SK-N-MC (cell line): ENCODE data around the gene SAMSN1.

Experiments
- DNase-seq: peaks from one replicate; pipeline ENCODE4 v3.0.0-alpha.2; 2011; ENCODE audit warnings: low read depth, low spot score
- H3K27ac ChIP-seq: fragments of 200-600 bp; sonication (generic); 2 replicates; pipeline ENCODE4 v1.5.1; 2016; ENCODE audit warnings: mixed run types
- H3K36me3 ChIP-seq: fragments of 200-600 bp; sonication (generic); 2 replicates; pipeline ENCODE4 v1.6.1; 2017; ENCODE audit warnings: antibody characterized with exemption, low read length, mixed read lengths; ENCODE audit not compliant: insufficient read depth
- H3K4me3 ChIP-seq: fragments of 200-600 bp; sonication (generic); 2 replicates; pipeline ENCODE4 v1.5.1; 2016
- H3K9ac ChIP-seq: fragments of 200-600 bp; sonication (generic); 2 replicates; pipeline ENCODE4 v1.8.0; 2017; ENCODE audit warnings: mixed run types, mixed read lengths; ENCODE audit not compliant: insufficient read length
- H3K9me3 ChIP-seq: fragments of 200-600 bp; sonication (generic); 2 replicates; pipeline ENCODE4 v1.6.1; 2017; ENCODE audit warnings: low read depth, mild to moderate bottlenecking, antibody characterized with exemption, low read length, moderate library complexity, mixed read lengths
- EZH2 ChIP-seq: fragments of 200-600 bp; sonication (generic); IDR thresholded peaks from one replicate; pipeline ENCODE4 v1.6.1; 2017; ENCODE audit warnings: antibody characterized with exemption
- FOXP2 ChIP-seq: optimal IDR thresholded peaks from 2 replicates; pipeline ENCODE3; 2011; ENCODE audit warnings: mild to moderate bottlenecking, moderate library complexity; ENCODE audit not compliant: insufficient read depth; ENCODE audit errors: extremely low read length, control extremely low read depth
- POLR2AphosphoS5 ChIP-seq: IDR thresholded peaks from 2 replicates; pipeline ENCODE4 v1.6.1; 2012; ENCODE audit warnings: mild to moderate bottlenecking, low read depth, low read length, borderline replicate concordance

Gene SAMSN1

DNA sequence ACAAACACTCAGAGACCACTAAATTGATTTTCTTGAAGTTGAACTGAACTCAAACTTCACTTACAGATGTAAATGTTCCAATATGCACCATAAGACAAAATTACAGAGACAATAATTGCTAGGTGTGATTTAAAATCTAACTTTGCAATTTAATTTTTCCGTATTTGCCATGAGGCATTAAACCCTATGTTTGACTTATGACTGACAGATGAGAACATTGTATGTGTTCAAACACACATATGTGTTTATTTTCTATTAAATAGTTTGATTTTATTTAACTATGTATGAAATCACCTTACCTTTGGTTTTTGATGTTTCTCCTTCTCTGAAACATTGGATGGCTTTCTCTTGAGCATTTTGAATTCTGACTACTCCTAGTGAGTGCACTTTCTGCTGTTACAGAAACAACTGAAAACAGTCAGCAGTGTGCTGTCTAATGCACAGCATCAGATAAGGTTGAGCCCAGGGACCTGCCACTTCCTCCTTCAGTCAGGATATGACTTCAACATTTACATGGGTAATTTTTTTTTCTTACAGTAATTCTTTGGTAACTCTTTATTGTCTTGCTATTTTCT is at the start of gene SAMSN1:
TSS of gene SAMSN1 (minus strand) at position 410 of the 575 bp plus-strand sequence. CDS start at position 356, 54 bp downstream.
- no peak within 1 kb of the TSS for H3K9ac ChIP-seq
- no peak within 1 kb of the TSS for H3K4me3 ChIP-seq
- TF ChIP-seq EZH2 (no peak), FOXP2 (no peak), POLR2AphosphoS5 (no peak)
- H3K9me3 ChIP-seq = no peaks in the 10 kb centered on the region
- H3K27ac ChIP-seq = no peak within 1 kb of the TSS
- DNase-seq = no peak
- H3K36me3 ChIP-seq = no peaks in the 10 kb centered on the region

- Histone ChIP-seq H3K27ac (no peak overlapping the region), H3K9me3 (no peaks in the 10 kb centered on the region), H3K9ac (no peak overlapping the region), H3K4me3 (no peak overlapping the region), H3K36me3 (no peaks in the 10 kb centered on the region)
- no peak for DNase-seq
- TF ChIP-seq FOXP2 = no peak
- no peak for TF ChIP-seq EZH2
- no peak for TF ChIP-seq POLR2AphosphoS5
Observed at GRCh38 chr21:14595449-14595848, 49.3 kb upstream of the SAMSN1 start.

GRCh38 chr21:14594967-14595366 is 48.9 kb upstream of the SAMSN1 start:
- Histone ChIP-seq H3K9ac (no peak overlapping the region), H3K4me3 (no peak overlapping the region), H3K36me3 (no peaks in the 10 kb centered on the region), H3K9me3 (no peaks in the 10 kb centered on the region), H3K27ac (no peak overlapping the region)
- TF ChIP-seq EZH2 = no peak
- TF ChIP-seq POLR2AphosphoS5 = no peak
- TF ChIP-seq FOXP2 = no peak
- DNase-seq = no peak

DNA sequence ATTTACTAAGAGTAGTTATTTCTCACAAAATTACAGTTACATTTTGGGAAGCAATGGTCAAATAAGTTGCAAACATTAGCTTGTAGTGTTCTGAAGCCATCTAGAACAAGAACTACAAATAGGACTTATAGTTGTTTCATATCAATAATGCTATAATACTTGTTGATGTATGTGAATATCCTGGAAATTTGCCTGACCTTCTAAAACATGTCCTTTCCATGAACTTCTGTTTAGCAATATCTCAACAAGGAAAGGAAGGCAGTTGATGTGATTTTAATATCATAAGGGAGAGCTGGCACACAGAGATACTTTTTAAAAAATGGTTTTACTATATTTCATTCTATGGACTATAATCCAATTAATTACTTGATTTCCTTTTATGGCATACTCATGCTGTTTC is 47.1 kb upstream of the SAMSN1 start:
- Histone ChIP-seq H3K4me3 (no peak overlapping the region), H3K36me3 (no peaks in the 10 kb centered on the region), H3K9ac (no peak overlapping the region), H3K9me3 (no peaks in the 10 kb centered on the region), H3K27ac (no peak overlapping the region)
- no peak for DNase-seq
- TF ChIP-seq EZH2 (no peak), POLR2AphosphoS5 (no peak), FOXP2 (no peak)

DNA sequence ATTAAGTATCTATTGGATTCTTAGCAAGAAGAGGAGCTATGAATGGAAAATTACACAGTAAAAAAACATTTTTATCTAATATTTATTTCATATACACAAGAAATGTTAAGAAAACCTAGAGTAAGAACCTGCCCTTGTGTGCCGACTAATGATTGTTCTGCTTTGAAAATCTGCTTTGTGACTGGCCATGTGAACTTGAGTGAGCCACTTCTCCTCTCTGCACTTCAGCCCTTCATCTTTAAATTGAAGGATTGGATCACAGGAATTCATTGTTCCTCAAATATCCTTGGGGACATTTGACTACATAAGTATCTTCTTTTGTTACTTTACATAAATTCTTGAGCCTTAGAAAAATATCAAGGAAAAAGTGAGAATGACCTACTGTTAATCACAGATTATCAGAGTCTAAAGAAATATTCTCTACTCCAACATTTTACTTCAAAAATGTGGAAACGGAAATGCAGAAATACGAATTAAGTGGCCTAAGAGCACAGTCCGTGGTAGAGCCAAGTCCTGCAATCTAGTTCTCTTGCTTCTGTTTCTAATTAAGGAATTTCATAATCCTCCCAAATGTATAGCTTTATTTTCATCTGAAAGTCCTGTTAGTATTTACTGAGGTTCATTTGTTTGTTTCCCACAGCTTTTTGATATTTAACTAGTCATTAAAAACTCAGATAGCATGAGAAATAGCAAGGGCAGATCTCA is 46.3 kb upstream of the SAMSN1 start:
- H3K36me3 ChIP-seq = no peaks in the 10 kb centered on the region
- no peak for TF ChIP-seq EZH2
- no peak for TF ChIP-seq POLR2AphosphoS5
- TF ChIP-seq FOXP2 = no peak
- no peak for DNase-seq
- no peak overlapping the region for H3K27ac ChIP-seq
- H3K9ac ChIP-seq = no peak overlapping the region
- H3K9me3 ChIP-seq = no peaks in the 10 kb centered on the region
- H3K4me3 ChIP-seq = no peak overlapping the region

DNA sequence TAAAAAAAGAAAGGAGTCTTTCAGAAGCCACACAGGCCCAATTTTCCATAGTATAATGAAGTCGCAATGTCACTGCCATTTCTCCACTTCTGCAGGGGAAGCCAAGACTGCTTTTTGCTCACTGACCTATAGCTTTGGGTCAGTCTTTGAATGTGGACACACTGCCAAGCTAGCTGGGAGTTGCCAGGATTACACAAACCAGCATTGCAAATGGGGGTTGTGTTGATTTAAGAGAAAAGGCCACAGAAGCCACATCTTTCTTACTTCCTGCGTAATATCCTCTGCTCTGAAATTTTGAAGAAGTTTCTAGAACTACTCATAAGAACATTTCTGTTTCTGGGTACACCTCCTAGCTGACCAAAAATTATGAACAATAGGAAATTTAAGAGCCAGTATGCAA is 45.8 kb upstream of the SAMSN1 start:
- no peak for DNase-seq

DNA sequence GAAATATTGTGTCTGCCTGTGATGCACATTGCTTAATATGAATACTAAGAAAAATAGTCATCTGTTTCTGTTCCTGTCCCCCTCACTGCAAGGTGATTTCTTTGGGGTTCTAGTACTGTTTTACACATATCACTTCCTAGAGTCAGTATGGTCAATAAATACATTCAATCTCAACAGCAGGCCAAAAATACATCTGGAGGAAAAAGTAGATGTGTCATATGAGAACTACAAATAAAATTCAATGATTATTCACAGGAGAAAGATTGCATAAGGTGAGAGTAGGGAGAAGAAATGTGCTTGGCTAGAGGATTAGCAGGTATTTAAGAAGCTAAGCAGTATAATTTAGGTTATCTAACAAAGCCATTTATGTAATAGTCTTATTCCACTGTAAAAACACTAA is 45.3 kb upstream of the SAMSN1 start:
- no peak overlapping the region for H3K4me3 ChIP-seq
- no peak overlapping the region for H3K9ac ChIP-seq
- no peak for DNase-seq
- no peaks in the 10 kb centered on the region for H3K9me3 ChIP-seq
- H3K27ac ChIP-seq = no peak overlapping the region
- no peaks in the 10 kb centered on the region for H3K36me3 ChIP-seq
- TF ChIP-seq FOXP2 (no peak), EZH2 (no peak), POLR2AphosphoS5 (no peak)

More for the DNA sequence above, 45.8 kb upstream of the SAMSN1 start:
- no peak overlapping the region for H3K27ac ChIP-seq
- TF ChIP-seq EZH2 = no peak
- no peak for TF ChIP-seq FOXP2
- TF ChIP-seq POLR2AphosphoS5 = no peak
- no peak overlapping the region for H3K9ac ChIP-seq
- H3K9me3 ChIP-seq = no peaks in the 10 kb centered on the region
- H3K4me3 ChIP-seq = no peak overlapping the region
- H3K36me3 ChIP-seq = no peaks in the 10 kb centered on the region

DNA sequence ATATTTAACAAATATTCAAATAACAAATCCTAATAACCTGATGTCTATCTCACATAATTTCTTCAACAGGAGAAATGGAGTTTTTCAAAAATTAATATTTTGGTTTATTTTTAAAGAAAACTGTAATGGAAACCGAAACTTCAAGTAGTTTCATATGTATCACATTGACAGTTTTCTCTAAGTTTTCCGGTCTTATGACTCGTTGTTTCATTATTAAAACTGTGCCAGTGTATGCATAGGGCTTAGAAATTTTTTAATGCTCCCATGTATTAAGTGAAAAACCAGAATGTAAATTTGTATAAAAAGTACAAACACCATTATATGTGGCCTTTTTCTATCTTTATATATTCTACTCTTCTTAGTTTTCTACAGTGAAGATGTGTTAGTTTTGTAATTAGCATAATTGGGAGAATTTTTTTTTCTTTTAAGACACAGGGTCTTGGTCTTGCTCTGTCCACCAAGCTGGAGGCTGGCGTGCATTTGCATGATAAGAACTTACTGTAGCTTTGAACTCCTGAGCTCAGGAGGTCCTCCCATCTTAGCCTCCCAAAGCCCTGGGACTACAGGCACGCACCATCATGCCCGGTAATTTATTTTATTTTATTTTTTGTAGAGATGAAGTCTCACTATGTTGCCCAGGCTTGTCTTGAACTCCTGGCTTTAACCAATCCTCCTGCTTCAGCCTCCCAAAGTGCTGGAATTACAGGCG is 43.9 kb upstream of the SAMSN1 start:
- Histone ChIP-seq H3K9ac (no peak overlapping the region), H3K36me3 (no peaks in the 10 kb centered on the region), H3K27ac (no peak overlapping the region)

More for the DNA sequence above, 43.9 kb upstream of the SAMSN1 start:
- H3K4me3 ChIP-seq = no peak overlapping the region
- TF ChIP-seq FOXP2 (no peak), EZH2 (no peak), POLR2AphosphoS5 (no peak)
- H3K9me3 ChIP-seq = no peaks in the 10 kb centered on the region
- DNase-seq = no peak
